Nephron progenitor cell (in vitro differentiated cells): ENCODE results near the gene CDK19.

Experiments used
- DNase-seq: peaks from one replicate; pipeline ENCODE4 v3.0.0; 2021
- H3K27ac Mint-ChIP-seq: 2 replicates; pipeline ENCODE4 v1.8.0; 2021; ENCODE audit warnings: mild to moderate bottlenecking, moderate library complexity, mixed read lengths
- H3K27me3 Mint-ChIP-seq: 2 replicates; pipeline ENCODE4 v1.8.0; 2021; ENCODE audit warnings: mild to moderate bottlenecking, low read depth, mixed read lengths; ENCODE audit not compliant: poor library complexity
- H3K36me3 Mint-ChIP-seq: 2 replicates; pipeline ENCODE4 v1.8.0; 2021; ENCODE audit warnings: low read depth, mixed read lengths
- H3K4me1 Mint-ChIP-seq: 2 replicates; pipeline ENCODE4 v1.8.0; 2021; ENCODE audit warnings: mixed read lengths
- H3K4me3 Mint-ChIP-seq: 2 replicates; pipeline ENCODE4 v1.8.0; 2021; ENCODE audit warnings: mild to moderate bottlenecking, moderate library complexity, mixed read lengths
- H3K9me3 Mint-ChIP-seq: 2 replicates; pipeline ENCODE4 v1.8.0; 2021; ENCODE audit warnings: mild to moderate bottlenecking, moderate library complexity, mixed read lengths
- TF ChIP-seq, protein P1 (sequence below): fragments of 200-600 bp; sonication (generic); IDR thresholded peaks from 2 replicates; pipeline ENCODE4 v1.5.0; 2021; ENCODE audit warnings: antibody characterized with exemption

Gene CDK19

DNA sequence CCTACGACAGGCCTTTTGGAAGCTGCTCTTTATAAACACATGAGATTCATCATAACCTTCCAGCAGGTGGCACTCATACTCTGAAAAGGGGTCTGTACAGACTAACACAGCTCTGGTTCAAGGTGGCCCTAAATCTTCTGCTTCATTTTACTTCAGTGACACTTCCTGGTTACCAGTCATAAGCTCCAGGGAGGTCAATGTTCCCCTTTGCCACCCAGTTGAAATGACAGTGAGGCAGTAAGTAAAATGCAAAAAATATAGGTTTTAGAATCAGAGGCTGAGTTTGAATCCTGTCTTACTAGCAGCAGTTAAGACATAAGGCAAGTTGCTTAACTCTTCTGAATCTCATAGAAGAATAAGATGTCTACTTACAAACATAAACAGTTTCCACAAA is 132.8 kb downstream of the CDK19 start:
- TF ChIP-seq, protein P1, sequence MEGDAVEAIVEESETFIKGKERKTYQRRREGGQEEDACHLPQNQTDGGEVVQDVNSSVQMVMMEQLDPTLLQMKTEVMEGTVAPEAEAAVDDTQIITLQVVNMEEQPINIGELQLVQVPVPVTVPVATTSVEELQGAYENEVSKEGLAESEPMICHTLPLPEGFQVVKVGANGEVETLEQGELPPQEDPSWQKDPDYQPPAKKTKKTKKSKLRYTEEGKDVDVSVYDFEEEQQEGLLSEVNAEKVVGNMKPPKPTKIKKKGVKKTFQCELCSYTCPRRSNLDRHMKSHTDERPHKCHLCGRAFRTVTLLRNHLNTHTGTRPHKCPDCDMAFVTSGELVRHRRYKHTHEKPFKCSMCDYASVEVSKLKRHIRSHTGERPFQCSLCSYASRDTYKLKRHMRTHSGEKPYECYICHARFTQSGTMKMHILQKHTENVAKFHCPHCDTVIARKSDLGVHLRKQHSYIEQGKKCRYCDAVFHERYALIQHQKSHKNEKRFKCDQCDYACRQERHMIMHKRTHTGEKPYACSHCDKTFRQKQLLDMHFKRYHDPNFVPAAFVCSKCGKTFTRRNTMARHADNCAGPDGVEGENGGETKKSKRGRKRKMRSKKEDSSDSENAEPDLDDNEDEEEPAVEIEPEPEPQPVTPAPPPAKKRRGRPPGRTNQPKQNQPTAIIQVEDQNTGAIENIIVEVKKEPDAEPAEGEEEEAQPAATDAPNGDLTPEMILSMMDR = peak; percentile 71
- H3K4me1 Mint-ChIP-seq = no peaks in the 10 kb centered on the region
- no peaks in the 10 kb centered on the region for H3K9me3 Mint-ChIP-seq
- peak; percentile 47 for DNase-seq
- H3K36me3 Mint-ChIP-seq = no peaks in the 10 kb centered on the region
- H3K4me3 Mint-ChIP-seq = no peak overlapping the region
- H3K27ac Mint-ChIP-seq = no peak overlapping the region
- H3K27me3 Mint-ChIP-seq = no peaks in the 10 kb centered on the region

DNA sequence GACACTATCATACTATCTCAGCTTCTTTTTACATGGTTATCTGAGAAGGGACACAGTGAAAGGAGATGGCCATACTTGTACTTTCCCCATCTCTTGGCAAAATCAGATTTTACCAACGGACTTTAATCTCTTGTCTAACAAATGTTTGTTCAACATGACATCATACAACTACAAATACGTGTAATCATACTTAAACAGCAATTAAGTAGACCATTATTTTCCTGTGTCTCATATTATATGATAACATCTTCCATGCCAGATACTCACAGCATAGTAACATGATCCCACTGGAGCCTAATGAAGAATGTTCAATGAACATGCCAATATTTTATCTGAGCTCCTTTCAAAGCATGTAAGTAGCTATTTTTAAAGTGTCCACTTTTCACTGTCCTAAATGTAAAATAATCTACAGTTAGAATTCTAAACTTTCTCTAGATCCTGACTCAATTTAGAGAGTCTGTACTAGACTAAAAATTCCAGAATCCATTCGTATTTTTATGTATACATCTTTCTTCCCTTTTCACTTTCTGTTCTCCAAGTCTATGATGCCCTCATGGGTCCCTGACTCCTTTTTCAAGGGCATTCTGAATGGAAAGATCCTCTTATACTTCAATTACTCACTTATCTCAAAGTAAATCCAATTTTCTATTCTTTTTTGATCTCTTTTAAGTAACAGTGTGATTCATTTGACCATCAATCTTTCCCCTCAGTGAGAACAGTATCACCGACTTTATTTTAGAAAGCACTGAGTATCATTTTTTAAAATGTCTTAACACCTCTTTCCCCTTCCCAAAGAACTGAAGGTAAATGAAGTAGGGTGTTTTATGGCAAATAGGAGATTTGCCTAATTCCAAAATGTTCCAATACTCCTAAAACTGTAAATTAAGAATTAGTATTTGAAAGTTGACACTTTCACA is 133.5 kb downstream of the CDK19 start:
- H3K27ac Mint-ChIP-seq = no peak overlapping the region
- H3K36me3 Mint-ChIP-seq = no peaks in the 10 kb centered on the region
- TF ChIP-seq, protein P1 = no peak
- no peaks in the 10 kb centered on the region for H3K27me3 Mint-ChIP-seq
- no peak overlapping the region for H3K4me3 Mint-ChIP-seq
- no peak for DNase-seq
- H3K9me3 Mint-ChIP-seq = no peaks in the 10 kb centered on the region
- H3K4me1 Mint-ChIP-seq = no peaks in the 10 kb centered on the region

DNA sequence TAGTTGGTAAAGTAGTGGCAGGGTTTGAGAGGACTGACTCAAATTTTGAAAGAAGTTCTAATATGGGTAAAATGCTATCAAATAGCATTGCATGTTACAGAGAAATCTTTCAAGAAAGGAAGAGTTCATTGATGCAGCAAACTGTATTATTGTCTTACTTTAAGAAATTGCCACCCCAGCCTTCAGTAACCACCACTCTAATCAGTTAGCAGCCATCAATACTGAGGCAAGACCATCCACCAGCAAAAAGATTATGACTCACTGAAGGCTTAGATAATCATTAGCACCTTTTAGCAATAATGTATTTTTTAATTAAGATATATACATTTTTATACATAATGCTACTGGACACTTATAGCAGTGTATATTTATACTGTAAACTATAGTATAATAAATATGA is 138.9 kb downstream of the CDK19 start:
- no peak overlapping the region for H3K4me3 Mint-ChIP-seq
- TF ChIP-seq, protein P1 = no peak
- H3K9me3 Mint-ChIP-seq = no peaks in the 10 kb centered on the region
- no peak for DNase-seq
- H3K27ac Mint-ChIP-seq = no peak overlapping the region
- H3K27me3 Mint-ChIP-seq = no peaks in the 10 kb centered on the region
- H3K4me1 Mint-ChIP-seq = no peaks in the 10 kb centered on the region
- peaks cover 12% of the 10 kb centered on the region for H3K36me3 Mint-ChIP-seq

DNA sequence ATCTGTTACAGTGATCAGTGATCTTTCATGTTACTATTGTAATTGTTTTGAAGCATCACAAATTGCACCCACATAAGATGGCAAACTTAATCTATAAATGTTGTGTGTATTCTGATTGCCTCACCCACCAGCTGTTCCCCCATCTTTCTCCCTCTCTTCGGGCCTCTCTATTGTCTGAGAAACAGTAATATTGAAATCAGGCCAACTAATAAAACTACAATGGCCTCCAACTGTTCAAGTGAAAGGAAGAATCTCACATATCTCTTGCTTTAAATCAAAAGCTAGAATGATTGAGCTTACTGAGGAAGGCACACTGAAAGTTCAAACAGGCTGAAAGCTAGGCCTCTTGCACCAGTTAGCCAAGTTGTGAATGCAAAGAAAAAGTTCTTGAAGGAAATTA is 141.2 kb downstream of the CDK19 start:
- no peak for DNase-seq
- Mint-ChIP-seq H3K27ac (no peak overlapping the region), H3K4me1 (no peaks in the 10 kb centered on the region), H3K36me3 (peaks cover 12% of the 10 kb centered on the region), H3K9me3 (no peaks in the 10 kb centered on the region), H3K4me3 (no peak overlapping the region), H3K27me3 (no peaks in the 10 kb centered on the region)
- TF ChIP-seq, protein P1 = no peak

DNA sequence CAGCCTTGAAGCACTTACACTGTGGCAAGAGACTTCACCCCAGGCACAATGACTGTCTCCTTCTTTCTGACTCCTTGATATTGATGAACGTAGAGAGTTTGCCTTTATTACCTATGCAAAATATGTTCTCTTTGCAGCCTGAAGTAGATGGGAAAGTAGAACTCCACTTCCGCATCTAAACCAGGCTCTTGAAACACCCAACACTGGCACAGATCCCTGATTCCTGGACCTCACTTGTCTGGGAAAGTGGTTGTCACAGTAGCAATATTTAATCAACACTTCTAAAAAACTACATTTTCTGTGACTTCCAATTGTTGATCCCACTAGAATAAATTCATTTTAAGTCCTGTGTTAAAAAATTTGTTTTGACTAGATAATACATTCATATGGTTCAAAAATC is 143.1 kb downstream of the CDK19 start:
- H3K27me3 Mint-ChIP-seq = no peaks in the 10 kb centered on the region
- no peaks in the 10 kb centered on the region for H3K4me1 Mint-ChIP-seq
- peaks cover 12% of the 10 kb centered on the region for H3K36me3 Mint-ChIP-seq
- H3K27ac Mint-ChIP-seq = no peak overlapping the region
- no peaks in the 10 kb centered on the region for H3K9me3 Mint-ChIP-seq
- DNase-seq = no peak
- TF ChIP-seq, protein P1 = no peak
- no peak overlapping the region for H3K4me3 Mint-ChIP-seq

DNA sequence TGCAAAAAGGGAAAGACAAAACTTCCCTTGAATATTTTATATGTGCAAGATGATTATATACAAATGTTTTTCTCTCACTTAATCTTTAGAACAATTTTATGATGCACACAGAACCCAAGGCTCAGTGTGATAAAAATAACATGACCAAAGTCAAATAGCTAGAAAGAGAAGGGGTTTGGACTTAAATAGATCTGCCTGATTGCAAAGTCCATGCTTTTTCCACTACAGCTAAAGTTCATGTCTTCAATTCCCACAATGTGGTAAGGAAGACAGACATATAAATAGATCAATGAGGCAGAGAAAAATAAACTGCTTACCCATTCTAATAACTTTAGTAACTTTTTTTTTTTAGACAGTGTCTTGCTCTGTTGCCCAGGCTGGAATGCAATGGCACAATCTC is 143.8 kb downstream of the CDK19 start:
- H3K4me3 Mint-ChIP-seq = no peak overlapping the region
- peaks cover 12% of the 10 kb centered on the region for H3K36me3 Mint-ChIP-seq

More for the DNA sequence above, 143.8 kb downstream of the CDK19 start:
- no peaks in the 10 kb centered on the region for H3K9me3 Mint-ChIP-seq
- no peak for DNase-seq
- TF ChIP-seq, protein P1 = no peak
- no peaks in the 10 kb centered on the region for H3K4me1 Mint-ChIP-seq
- no peaks in the 10 kb centered on the region for H3K27me3 Mint-ChIP-seq
- H3K27ac Mint-ChIP-seq = no peak overlapping the region
